ENCODE data around the gene KHDC1L. TPM values are rescaled to one million over a fixed set of nuclear protein-coding genes. Genes with fewer than 3 reads are reported as not detected.
"Not testable (repeated sequence)": the region's sequence is repeated elsewhere in the genome, so short reads cannot be mapped to it uniquely, and the experiment has no call there.

The KHDC1L gene
- total RNA-seq, 1 donor from 2014 or later, result not detected

DNA sequence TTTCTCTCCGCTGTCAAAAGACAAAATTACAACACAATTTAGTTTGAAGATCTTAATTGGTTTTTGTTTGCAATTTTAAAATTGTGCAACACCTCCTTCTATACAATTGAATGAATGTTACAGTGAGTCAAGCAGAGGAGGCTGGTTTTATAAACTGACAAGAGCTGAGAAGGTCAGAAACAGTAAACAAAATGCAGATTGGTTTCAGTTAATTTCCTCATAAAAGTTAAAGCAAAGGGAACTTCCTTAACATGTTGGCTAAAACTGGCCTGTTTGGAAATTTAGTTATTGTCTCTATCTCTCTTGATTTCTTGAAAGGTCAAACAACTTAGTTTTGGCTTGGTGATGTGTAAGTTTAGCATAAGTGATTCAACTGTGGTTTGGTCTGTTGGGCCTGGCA is 22.2 kb downstream of the KHDC1L start:
- no peaks in the 10 kb centered on the region for H3K36me3 ChIP-seq
- H3K4me3 ChIP-seq, result no peak overlapping the region
- ATAC-seq (no peak), DNase-seq (no peak)
- H3K9me3 ChIP-seq, result no peaks in the 10 kb centered on the region
- no peak overlapping the region for H3K27ac ChIP-seq
- no peaks in the 10 kb centered on the region for H3K4me1 ChIP-seq
- no peaks in the 10 kb centered on the region for H3K27me3 ChIP-seq (ENCODE audit: low read depth)
- TF ChIP-seq, protein P1, sequence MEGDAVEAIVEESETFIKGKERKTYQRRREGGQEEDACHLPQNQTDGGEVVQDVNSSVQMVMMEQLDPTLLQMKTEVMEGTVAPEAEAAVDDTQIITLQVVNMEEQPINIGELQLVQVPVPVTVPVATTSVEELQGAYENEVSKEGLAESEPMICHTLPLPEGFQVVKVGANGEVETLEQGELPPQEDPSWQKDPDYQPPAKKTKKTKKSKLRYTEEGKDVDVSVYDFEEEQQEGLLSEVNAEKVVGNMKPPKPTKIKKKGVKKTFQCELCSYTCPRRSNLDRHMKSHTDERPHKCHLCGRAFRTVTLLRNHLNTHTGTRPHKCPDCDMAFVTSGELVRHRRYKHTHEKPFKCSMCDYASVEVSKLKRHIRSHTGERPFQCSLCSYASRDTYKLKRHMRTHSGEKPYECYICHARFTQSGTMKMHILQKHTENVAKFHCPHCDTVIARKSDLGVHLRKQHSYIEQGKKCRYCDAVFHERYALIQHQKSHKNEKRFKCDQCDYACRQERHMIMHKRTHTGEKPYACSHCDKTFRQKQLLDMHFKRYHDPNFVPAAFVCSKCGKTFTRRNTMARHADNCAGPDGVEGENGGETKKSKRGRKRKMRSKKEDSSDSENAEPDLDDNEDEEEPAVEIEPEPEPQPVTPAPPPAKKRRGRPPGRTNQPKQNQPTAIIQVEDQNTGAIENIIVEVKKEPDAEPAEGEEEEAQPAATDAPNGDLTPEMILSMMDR (IDR thresholded peaks at IDR 0.05), result no peak
- intact Hi-C loops (cut with DNase I), result no loop called here

DNA sequence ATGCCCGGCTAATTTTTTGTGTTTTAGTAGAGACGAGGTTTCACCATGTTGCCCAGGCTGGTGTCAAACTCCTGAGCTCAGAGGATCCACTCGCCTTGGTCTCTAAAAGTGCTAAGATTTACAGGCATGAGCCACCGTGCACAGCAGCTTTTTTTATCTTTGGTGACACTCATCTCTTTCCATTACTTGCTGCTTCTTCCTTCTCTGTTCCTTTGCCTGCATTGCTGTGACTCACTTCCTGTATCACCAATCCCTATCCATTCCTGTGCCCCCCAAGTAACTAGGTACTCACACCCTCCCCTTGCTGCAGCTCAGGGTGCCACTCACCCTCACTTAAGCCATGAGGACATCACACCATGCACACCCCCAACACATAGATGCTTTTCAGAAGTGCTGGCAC is 24.6 kb downstream of the KHDC1L start:
- H3K4me1 ChIP-seq, result no peaks in the 10 kb centered on the region
- no peaks in the 10 kb centered on the region for H3K9me3 ChIP-seq
- no peak overlapping the region for H3K27ac ChIP-seq
- no peaks in the 10 kb centered on the region for H3K36me3 ChIP-seq
- H3K4me3 ChIP-seq, result no peak overlapping the region
- ATAC-seq (no peak), DNase-seq (no peak)
- H3K27me3 ChIP-seq (ENCODE audit: low read depth), result no peaks in the 10 kb centered on the region
- intact Hi-C loops (cut with DNase I), result no loop called here
- TF ChIP-seq, protein P1 (IDR thresholded peaks at IDR 0.05), result no peak

DNA sequence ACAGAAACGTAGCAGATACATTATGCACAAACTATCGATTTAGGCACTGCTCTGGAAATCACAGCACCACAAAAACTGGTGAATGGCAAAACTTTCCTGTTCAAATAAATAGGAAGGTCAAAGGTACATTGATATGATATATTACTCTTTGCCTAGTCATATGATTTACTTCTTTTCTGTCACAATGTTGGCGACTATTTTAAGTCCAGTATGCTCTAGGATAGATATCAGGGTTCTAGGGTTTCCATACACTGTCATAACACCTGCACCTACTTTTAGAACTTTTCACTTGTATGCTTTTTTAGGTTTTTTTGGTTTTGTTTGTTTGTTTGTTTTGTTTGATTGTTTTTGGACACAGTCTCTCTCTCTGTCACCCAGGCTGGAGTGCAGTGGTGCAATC is 25.0 kb downstream of the KHDC1L start:
- H3K27ac ChIP-seq, result no peak overlapping the region
- H3K27me3 ChIP-seq (ENCODE audit: low read depth), result no peaks in the 10 kb centered on the region
- TF ChIP-seq, protein P1 (IDR thresholded peaks at IDR 0.05), result no peak
- H3K4me1 ChIP-seq, result no peaks in the 10 kb centered on the region
- H3K9me3 ChIP-seq, result no peaks in the 10 kb centered on the region
- H3K4me3 ChIP-seq, result no peak overlapping the region
- intact Hi-C loops (cut with DNase I), result no loop called here
- no peaks in the 10 kb centered on the region for H3K36me3 ChIP-seq
- no peak for ATAC-seq
- no peak for DNase-seq

DNA sequence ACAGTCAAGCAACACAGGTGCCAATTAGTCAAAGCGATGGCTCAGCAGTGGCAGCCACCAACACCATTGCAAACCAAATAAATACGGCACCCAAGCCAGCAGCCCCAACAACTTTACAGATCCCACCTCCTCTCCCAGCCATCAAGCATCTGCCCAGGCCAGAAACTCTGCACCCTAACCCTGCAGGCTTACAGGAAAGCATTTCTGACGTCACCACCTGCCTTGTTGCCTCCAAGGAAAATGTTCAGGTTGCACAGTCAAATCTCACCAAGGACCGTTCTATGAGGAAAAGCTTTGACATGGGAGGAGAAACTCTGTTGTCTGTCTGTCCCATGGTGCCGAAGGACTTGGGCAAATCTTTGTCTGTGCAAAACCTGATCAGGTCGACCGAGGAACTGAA is 30.6 kb downstream of the KHDC1L start:
- no peaks in the 10 kb centered on the region for H3K36me3 ChIP-seq
- TF ChIP-seq, protein P1 (IDR thresholded peaks at IDR 0.05), result no peak
- intact Hi-C loops (cut with DNase I), result no loop called here
- no peaks in the 10 kb centered on the region for H3K9me3 ChIP-seq
- ATAC-seq (no peak), DNase-seq (no peak)
- H3K4me3 ChIP-seq, result no peak overlapping the region
- H3K27ac ChIP-seq, result no peak overlapping the region
- H3K4me1 ChIP-seq, result no peaks in the 10 kb centered on the region
- no peaks in the 10 kb centered on the region for H3K27me3 ChIP-seq (ENCODE audit: low read depth)

DNA sequence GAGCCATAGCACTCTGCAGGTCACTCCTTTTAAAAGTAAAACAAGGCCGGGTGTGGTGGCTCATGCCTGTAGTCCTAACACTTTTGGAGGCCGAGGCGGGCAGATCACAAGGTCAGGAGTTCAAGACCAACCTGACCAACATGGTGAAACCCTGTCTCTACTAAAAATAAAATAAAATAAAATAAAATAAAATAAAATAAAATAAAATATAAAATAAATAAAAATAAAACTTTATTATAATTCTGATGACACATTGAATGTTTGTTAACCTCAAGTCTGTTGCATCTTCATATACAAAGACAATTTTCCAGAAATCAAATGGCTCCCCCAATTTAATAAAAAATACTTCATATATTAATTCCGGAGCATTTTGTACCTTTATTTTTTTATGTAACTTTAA is 32.0 kb downstream of the KHDC1L start:
- intact Hi-C loops (cut with DNase I); DNase-seq; H3K27me3 ChIP-seq (ENCODE audit: low read depth); H3K27ac ChIP-seq; H3K9me3 ChIP-seq; H3K36me3 ChIP-seq; H3K4me3 ChIP-seq; H3K4me1 ChIP-seq; ATAC-seq: not testable (repeated sequence)

DNA sequence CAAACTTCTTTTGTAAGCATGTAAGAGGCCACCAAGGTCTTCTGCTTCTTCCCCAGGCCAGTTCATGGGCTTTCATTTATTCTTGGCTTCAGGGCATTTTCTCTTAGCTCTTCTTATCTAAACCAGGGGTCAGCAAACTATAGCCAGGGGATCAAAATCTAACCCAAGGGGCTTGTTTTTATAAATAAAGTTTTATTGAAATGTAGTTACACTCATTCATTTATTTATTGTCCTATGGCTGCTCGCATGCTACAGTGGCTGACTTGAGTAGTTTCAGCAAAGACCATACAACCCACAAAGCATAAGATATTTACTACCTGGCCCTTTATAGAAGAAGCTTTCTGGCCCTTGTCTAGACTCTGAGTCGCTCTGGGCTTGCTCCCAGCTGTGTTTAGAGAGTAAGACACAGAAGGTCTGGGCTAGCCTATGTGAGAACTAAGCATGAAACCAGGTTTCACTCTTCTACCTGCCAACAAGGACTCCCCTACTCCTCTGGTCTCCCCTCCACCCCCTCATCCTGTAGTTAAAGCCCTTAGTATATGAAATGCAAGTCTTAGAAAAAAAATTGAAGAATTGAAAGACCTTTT is 43.2 kb downstream of the KHDC1L start:
- no peak overlapping the region for H3K27ac ChIP-seq
- TF ChIP-seq, protein P1 (IDR thresholded peaks at IDR 0.05), result no peak
- H3K27me3 ChIP-seq (ENCODE audit: low read depth), result no peaks in the 10 kb centered on the region
- intact Hi-C loops (cut with DNase I), result no loop called here
- H3K4me3 ChIP-seq, result no peak overlapping the region
- DNase-seq, result no peak
- no peaks in the 10 kb centered on the region for H3K36me3 ChIP-seq
- peaks cover 4% of the 10 kb centered on the region for H3K4me1 ChIP-seq
- ATAC-seq, result no peak
- no peaks in the 10 kb centered on the region for H3K9me3 ChIP-seq

Measured in lower lobe of right lung (tissue), 2 donors.